PC-9 (cell line): Measurements from ENCODE around the gene SLC38A3.

Source experiments
- EZH2 ChIP-seq: fragments of 200-600 bp; sonication (generic); IDR thresholded peaks from 2 replicates; pipeline ENCODE4 v1.8.0; 2017; ENCODE audit warnings: antibody characterized with exemption, low read depth
- TF ChIP-seq, protein P1 (sequence below): fragments of 200-600 bp; sonication (generic); conservative IDR thresholded peaks from 2 replicates; pipeline ENCODE4 v1.6.1; 2017; ENCODE audit warnings: mixed run types, antibody characterized with exemption, mild to moderate bottlenecking, moderate library complexity

DNA sequence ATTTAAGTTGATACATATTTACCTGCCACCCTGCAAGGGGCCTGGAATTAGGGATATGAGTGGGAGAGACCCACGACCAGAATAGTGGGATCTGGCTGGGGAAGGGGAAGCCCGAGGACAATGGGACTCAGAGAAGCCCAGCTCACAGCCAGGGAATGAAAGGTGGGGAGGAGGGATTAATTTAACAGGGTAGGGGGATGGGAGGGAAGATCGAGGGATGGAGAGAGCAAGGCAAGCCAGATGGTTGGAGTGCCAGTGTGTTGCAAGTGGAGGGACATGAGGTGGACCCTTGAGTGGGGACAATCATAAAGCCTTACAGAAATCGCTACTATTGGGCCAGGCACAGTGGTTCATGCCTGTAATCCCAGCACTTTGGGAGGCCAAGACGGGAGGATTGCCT lies 26.5 kb downstream of the SLC38A3 start:
- TF ChIP-seq, protein P1, sequence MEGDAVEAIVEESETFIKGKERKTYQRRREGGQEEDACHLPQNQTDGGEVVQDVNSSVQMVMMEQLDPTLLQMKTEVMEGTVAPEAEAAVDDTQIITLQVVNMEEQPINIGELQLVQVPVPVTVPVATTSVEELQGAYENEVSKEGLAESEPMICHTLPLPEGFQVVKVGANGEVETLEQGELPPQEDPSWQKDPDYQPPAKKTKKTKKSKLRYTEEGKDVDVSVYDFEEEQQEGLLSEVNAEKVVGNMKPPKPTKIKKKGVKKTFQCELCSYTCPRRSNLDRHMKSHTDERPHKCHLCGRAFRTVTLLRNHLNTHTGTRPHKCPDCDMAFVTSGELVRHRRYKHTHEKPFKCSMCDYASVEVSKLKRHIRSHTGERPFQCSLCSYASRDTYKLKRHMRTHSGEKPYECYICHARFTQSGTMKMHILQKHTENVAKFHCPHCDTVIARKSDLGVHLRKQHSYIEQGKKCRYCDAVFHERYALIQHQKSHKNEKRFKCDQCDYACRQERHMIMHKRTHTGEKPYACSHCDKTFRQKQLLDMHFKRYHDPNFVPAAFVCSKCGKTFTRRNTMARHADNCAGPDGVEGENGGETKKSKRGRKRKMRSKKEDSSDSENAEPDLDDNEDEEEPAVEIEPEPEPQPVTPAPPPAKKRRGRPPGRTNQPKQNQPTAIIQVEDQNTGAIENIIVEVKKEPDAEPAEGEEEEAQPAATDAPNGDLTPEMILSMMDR, result no peak
- TF ChIP-seq EZH2, result no peak
